ENCODE measurements around the gene BMP2K.

The BMP2K gene

GRCh38 chr4:78923464-78924312 lies 147.5 kb downstream of the BMP2K start:
- in situ Hi-C loops (cut with MboI; ENCODE audit: low sequenced_read_pairs): no loop called here

DNA sequence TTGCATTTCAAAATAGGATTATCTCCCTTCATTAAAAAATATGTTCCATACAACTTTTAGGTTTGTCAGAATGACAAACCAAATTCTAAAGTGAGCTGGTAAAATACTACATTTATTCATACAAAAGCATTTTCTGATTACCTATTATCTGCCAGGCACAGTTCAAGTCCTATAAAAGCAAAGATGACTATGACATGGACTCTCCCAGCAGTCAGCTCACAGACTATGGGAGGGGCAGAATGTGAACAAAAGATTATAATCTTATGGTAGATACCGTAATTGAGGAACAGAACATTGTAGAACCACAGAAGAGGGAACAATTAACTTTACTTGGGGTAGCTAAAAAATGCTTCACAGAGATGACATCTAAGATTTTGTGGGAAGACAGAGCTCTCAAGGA lies 150.7 kb downstream of the BMP2K start:
- in situ Hi-C loops (cut with MboI; ENCODE audit: low sequenced_read_pairs): loop anchor here (25.0 kb wide), 1 partner anchor 1285 kb away; no protein-coding TSS in a partner anchor

DNA sequence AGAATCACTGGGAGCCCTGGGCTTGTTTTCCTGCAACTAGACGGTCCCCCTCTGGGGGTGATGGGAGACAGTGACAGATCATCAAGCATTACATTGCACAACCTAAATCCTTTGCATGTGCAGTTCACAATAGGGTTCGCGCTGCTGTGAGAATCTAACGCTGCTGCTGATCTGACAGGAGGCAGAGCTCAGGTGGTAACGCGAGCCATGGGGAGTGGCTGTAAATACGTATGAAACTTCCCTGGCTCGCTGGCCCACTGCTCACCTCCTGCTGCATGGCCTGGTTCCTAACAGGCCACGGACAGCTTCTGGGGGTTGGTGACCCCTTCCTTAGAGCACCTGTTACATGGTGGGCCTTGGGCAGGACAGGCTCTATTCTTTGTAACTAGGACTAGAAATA lies 152.7 kb downstream of the BMP2K start:
- in situ Hi-C loops (cut with MboI; ENCODE audit: low sequenced_read_pairs): loop anchor here (25.0 kb wide), 1 partner anchor 1283 kb away; no protein-coding TSS in a partner anchor

- in situ Hi-C loops (cut with MboI; ENCODE audit: low sequenced_read_pairs): loop anchor here (25.0 kb wide), 1 partner anchor 1282 kb away; no protein-coding TSS in a partner anchor
Observed at GRCh38 chr4:78930016-78930629, 154.0 kb downstream of the BMP2K start.

DNA sequence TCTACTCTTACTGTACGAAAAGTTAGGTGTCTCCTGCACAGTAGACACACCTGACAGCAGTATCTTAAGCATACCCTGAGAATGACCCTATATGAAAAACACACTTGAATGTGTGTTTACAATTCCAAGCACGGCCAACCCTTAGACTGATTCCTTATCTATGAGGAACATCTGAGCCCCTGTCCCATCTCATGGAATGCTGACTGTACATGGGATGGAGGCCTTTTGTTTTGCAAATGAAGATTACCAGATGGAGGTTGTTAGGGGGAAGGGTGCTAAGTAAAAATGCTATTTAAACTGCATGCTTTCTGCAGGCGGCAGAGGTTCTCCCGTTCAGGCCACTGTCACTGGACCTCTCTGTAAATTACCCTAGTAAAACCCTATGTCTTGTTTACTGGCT lies 160.8 kb downstream of the BMP2K start:
- in situ Hi-C loops (cut with MboI; ENCODE audit: low sequenced_read_pairs): loop anchor here (25.0 kb wide), 1 partner anchor 1275 kb away; no protein-coding TSS in a partner anchor

DNA sequence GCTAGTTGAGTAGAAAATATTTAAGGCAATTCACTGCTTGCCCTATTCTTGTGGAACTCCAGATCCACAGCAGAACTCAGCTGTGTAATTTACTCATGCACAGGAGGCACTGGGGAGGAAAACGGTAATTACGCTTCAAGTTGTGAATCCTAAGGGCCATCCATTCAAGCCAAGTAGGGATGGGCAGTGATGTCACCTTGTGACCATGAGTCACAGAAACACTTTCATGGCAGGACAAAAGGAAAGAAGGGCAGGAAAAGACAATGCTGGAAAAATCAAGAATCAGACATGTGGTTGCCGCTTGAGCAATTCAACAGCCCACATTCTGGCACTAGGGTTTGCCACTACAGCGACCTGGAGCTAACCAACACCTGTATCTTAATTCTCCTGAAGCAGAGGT lies 161.7 kb downstream of the BMP2K start:
- in situ Hi-C loops (cut with MboI; ENCODE audit: low sequenced_read_pairs): loop anchor here (25.0 kb wide), 1 partner anchor 1274 kb away; no protein-coding TSS in a partner anchor

GRCh38 chr4:78938474-78938867 lies 162.3 kb downstream of the BMP2K start:
- in situ Hi-C loops (cut with MboI; ENCODE audit: low sequenced_read_pairs): loop anchor here (25.0 kb wide), 1 partner anchor 1274 kb away; no protein-coding TSS in a partner anchor

GRCh38 chr4:78938868-78939666 lies 162.9 kb downstream of the BMP2K start, which contains the start of gene PAQR3:
PAQR3 (minus strand) TSS chr4:78939438; CDS start chr4:78939224, 214 bp downstream.
- in situ Hi-C loops (cut with MboI; ENCODE audit: low sequenced_read_pairs): loop anchor here (25.0 kb wide), 1 partner anchor 1273 kb away; no protein-coding TSS in a partner anchor

GRCh38 chr4:78939667-78940008 lies 163.5 kb downstream of the BMP2K start:
- in situ Hi-C loops (cut with MboI; ENCODE audit: low sequenced_read_pairs): loop anchor here (25.0 kb wide), 1 partner anchor 1273 kb away; no protein-coding TSS in a partner anchor

- in situ Hi-C loops (cut with MboI; ENCODE audit: low sequenced_read_pairs): loop anchor here (25.0 kb wide), 1 partner anchor 1272 kb away; no protein-coding TSS in a partner anchor
Observed at GRCh38 chr4:78940752-78941151, 164.6 kb downstream of the BMP2K start.

DNA sequence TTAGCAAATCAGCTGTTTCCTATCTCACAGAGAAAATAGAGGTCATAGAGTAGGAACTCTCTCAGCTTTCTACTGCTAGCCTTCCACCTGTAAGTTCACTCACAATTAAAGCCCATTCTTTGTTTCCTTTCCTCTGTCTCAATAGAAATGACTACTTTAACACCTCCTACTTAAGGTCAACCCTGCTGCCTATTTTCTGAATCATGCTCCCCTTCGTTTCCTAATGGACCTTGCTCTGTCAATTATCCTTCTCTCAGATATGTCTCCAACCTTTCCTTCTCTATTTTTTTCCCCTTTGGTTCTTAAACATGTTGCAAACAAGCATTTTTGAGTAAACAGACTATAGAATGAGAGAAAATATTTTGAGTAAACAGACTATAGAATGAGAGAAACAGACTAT lies 168.2 kb downstream of the BMP2K start:
- in situ Hi-C loops (cut with MboI; ENCODE audit: low sequenced_read_pairs): loop anchor here (25.0 kb wide), 1 partner anchor 1268 kb away; no protein-coding TSS in a partner anchor

- in situ Hi-C loops (cut with MboI; ENCODE audit: low sequenced_read_pairs): loop anchor here (25.0 kb wide), 1 partner anchor 1267 kb away; no protein-coding TSS in a partner anchor
Observed at GRCh38 chr4:78945651-78946179, 169.6 kb downstream of the BMP2K start.

GRCh38 chr4:78949735-78950134 lies 173.6 kb downstream of the BMP2K start:
- in situ Hi-C loops (cut with MboI; ENCODE audit: low sequenced_read_pairs): loop anchor here (25.0 kb wide), 2 partner anchors 613 to 1263 kb away; no protein-coding TSS in a partner anchor

DNA sequence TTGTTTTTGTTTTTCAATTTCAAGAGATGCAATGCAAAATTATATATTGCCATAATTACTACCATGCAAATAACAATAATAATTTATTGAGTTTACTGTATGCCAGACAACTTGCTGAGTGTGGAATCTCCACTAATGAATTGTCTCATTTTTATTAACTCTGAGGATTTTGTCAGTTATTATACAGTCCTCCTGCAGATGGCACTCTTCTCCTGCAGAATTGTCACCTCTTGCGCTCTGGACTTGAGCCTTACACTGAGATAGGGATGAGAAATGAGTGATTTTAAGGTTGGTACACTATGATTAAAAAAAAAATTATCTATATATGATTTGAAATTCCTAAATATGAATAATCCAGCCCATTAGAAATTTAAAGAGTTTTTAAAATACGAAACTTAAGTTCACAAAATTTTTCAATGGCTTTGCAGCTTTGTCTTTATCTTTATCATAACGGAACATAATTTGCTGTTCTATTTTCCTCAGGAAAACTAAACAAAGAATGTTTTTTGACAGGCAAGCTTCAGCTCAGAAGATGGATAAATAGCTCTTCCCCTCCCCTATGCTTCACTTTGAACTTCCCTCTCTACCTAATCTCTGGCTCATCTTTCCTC lies 175.8 kb downstream of the BMP2K start:
- in situ Hi-C loops (cut with MboI; ENCODE audit: low sequenced_read_pairs): loop anchor here (25.0 kb wide), 1 partner anchor 610 kb away; no protein-coding TSS in a partner anchor

- in situ Hi-C loops (cut with MboI; ENCODE audit: low sequenced_read_pairs): loop anchor here (25.0 kb wide), 1 partner anchor 609 kb away; no protein-coding TSS in a partner anchor
Observed at GRCh38 chr4:78953231-78953630, 177.1 kb downstream of the BMP2K start.

DNA sequence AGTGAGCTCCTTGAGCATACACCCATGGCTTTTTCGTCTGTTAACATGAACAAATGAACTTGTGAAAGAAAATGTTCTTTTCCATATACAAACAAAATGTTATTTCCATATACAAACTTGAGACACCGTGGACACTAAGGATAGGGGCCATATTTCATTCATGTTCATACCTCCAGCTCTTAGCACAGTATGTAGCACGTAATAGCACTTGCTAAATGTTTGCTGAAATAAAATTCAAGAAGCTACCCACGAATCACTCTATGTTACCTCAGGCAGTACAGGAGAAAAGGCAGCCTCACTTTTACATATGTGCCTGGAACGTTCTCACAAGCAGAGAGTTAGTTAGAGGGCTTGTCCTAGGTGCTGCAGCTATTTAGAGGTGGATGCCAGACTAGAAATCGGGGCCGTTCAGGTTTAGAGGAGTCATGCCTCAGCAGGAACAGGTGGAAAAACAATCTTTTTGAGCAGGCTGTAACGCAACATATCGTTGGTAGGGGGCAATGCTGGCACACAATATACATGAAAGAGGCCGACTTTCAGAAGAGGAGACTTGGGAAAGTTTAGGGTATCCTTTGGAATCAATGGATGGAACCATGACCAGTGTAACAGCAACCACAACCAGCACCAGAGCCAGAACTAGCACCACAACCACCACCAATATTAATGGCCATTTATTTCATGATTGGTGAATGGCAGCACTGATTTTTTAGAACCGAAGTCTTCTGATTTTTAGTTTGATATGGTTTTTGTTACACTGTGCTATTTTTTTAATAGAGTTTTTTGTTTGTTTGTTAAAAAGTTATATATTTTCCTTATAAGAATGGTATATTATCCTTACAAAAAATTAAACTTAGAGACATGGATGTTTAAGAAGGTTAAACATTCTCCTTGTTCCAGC lies 177.9 kb downstream of the BMP2K start:
- in situ Hi-C loops (cut with MboI; ENCODE audit: low sequenced_read_pairs): loop anchor here (25.0 kb wide), 1 partner anchor 608 kb away; no protein-coding TSS in a partner anchor

- in situ Hi-C loops (cut with MboI; ENCODE audit: low sequenced_read_pairs): loop anchor here (25.0 kb wide), 1 partner anchor 605 kb away; no protein-coding TSS in a partner anchor
Observed at GRCh38 chr4:78956975-78957374, 180.8 kb downstream of the BMP2K start.

GRCh38 chr4:78960926-78961325 lies 184.8 kb downstream of the BMP2K start:
- in situ Hi-C loops (cut with MboI; ENCODE audit: low sequenced_read_pairs): loop anchor here (25.0 kb wide), 1 partner anchor 601 kb away; no protein-coding TSS in a partner anchor
